ENCODE results near the gene PIP5KL1.

PIP5KL1 gene

GRCh38 chr9:127912296-127912695 lies 18.3 kb downstream of the PIP5KL1 start:
- no peak for ATAC-seq
- no peak for TF ChIP-seq SNAI2 (CRISPR knock-in tag; IDR thresholded peaks at IDR 0.05)
- TF ChIP-seq ZNF70 (CRISPR knock-in tag; IDR thresholded peaks at IDR 0.05): no peak
- no peak for TF ChIP-seq ARNTL (CRISPR knock-in tag; IDR thresholded peaks at IDR 0.05; ENCODE audit: borderline replicate concordance, low read depth)
- no peak for TF ChIP-seq PATZ1 (CRISPR knock-in tag; IDR thresholded peaks at IDR 0.05; ENCODE audit: borderline replicate concordance)
- TF ChIP-seq ZFP30 (CRISPR knock-in tag; IDR thresholded peaks at IDR 0.05): no peak
- no peak for TF ChIP-seq TOX (CRISPR knock-in tag; IDR thresholded peaks at IDR 0.05; ENCODE audit: borderline replicate concordance)
- no peak for TF ChIP-seq TSHZ2 (CRISPR knock-in tag; IDR thresholded peaks at IDR 0.05)
- no peak for TF ChIP-seq ZC3H10 (CRISPR knock-in tag; IDR thresholded peaks at IDR 0.05)
- no peak for TF ChIP-seq ESRRG (CRISPR knock-in tag; IDR thresholded peaks at IDR 0.05)
- no peak for TF ChIP-seq ISL1 (CRISPR knock-in tag; IDR thresholded peaks at IDR 0.05)
- no peak for TF ChIP-seq ZNF565 (CRISPR knock-in tag; conservative IDR thresholded peaks at IDR 0.05; ENCODE audit: low read depth)
- TF ChIP-seq ZNF8 (CRISPR knock-in tag; IDR thresholded peaks at IDR 0.05): no peak

- TF ChIP-seq ARNTL (CRISPR knock-in tag; IDR thresholded peaks at IDR 0.05; ENCODE audit: borderline replicate concordance, low read depth) (no peak), CSRNP3 (CRISPR knock-in tag; IDR thresholded peaks at IDR 0.05) (no peak), PPARA (CRISPR knock-in tag; IDR thresholded peaks at IDR 0.05; ENCODE audit: borderline replicate concordance) (no peak), SNAI2 (CRISPR knock-in tag; IDR thresholded peaks at IDR 0.05) (no peak), ZNF565 (CRISPR knock-in tag; conservative IDR thresholded peaks at IDR 0.05; ENCODE audit: low read depth) (no peak), ZNF70 (CRISPR knock-in tag; IDR thresholded peaks at IDR 0.05) (no peak), PATZ1 (CRISPR knock-in tag; IDR thresholded peaks at IDR 0.05; ENCODE audit: borderline replicate concordance) (no peak), OSR1 (CRISPR knock-in tag; IDR thresholded peaks at IDR 0.05) (no peak), ZNF8 (CRISPR knock-in tag; IDR thresholded peaks at IDR 0.05) (no peak), GLIS3 (CRISPR knock-in tag; IDR thresholded peaks at IDR 0.05) (no peak), ZFP30 (CRISPR knock-in tag; IDR thresholded peaks at IDR 0.05) (no peak)
- peak; percentile 52 for ATAC-seq
These were observed 19.9 kb downstream of the PIP5KL1 start for GRCh38 chr9:127910613-127911205.

GRCh38 chr9:127909839-127910273 lies 20.7 kb downstream of the PIP5KL1 start:
- ATAC-seq: no peak
- TF ChIP-seq TCF4 (CRISPR knock-in tag; IDR thresholded peaks at IDR 0.05; ENCODE audit: borderline replicate concordance): no peak
- no peak for TF ChIP-seq ESRRG (CRISPR knock-in tag; IDR thresholded peaks at IDR 0.05)
- no peak for TF ChIP-seq OSR1 (CRISPR knock-in tag; IDR thresholded peaks at IDR 0.05)
- TF ChIP-seq ARNTL (CRISPR knock-in tag; IDR thresholded peaks at IDR 0.05; ENCODE audit: borderline replicate concordance, low read depth): no peak
- no peak for TF ChIP-seq ZFP3 (CRISPR knock-in tag; IDR thresholded peaks at IDR 0.05)
- no peak for TF ChIP-seq GLIS3 (CRISPR knock-in tag; IDR thresholded peaks at IDR 0.05)
- TF ChIP-seq SNAI2 (CRISPR knock-in tag; IDR thresholded peaks at IDR 0.05): no peak
- no peak for TF ChIP-seq PPARA (CRISPR knock-in tag; IDR thresholded peaks at IDR 0.05; ENCODE audit: borderline replicate concordance)

- ATAC-seq: no peak
- TF ChIP-seq ZFP3 (CRISPR knock-in tag; IDR thresholded peaks at IDR 0.05) (no peak), SNAI2 (CRISPR knock-in tag; IDR thresholded peaks at IDR 0.05) (no peak), ESRRG (CRISPR knock-in tag; IDR thresholded peaks at IDR 0.05) (no peak), ZNF565 (CRISPR knock-in tag; conservative IDR thresholded peaks at IDR 0.05; ENCODE audit: low read depth) (no peak), CREB5 (CRISPR knock-in tag; IDR thresholded peaks at IDR 0.05; ENCODE audit: low read depth) (no peak), CSRNP3 (CRISPR knock-in tag; IDR thresholded peaks at IDR 0.05) (no peak), ZNF8 (CRISPR knock-in tag; IDR thresholded peaks at IDR 0.05) (no peak), RARB (CRISPR knock-in tag; IDR thresholded peaks at IDR 0.05) (no peak), OSR1 (CRISPR knock-in tag; IDR thresholded peaks at IDR 0.05) (no peak), TCF4 (CRISPR knock-in tag; IDR thresholded peaks at IDR 0.05; ENCODE audit: borderline replicate concordance) (no peak), GLIS3 (CRISPR knock-in tag; IDR thresholded peaks at IDR 0.05) (no peak), TOX (CRISPR knock-in tag; IDR thresholded peaks at IDR 0.05; ENCODE audit: borderline replicate concordance) (no peak), PATZ1 (CRISPR knock-in tag; IDR thresholded peaks at IDR 0.05; ENCODE audit: borderline replicate concordance) (no peak), CSDC2 (CRISPR knock-in tag; IDR thresholded peaks at IDR 0.05) (no peak)
These were observed 22.0 kb downstream of the PIP5KL1 start for GRCh38 chr9:127908660-127908926.

All from SK-N-SH treated with all-trans-retinoic acid at 6 μM for 48 hours (cell line).